HPDE6-E6E7 (cell line): ENCODE results near the gene CWF19L2.
"Not testable (repeated sequence)": the region's sequence is repeated elsewhere in the genome, so short reads cannot be mapped to it uniquely, and the experiment has no call there.

ENCODE experiments used
- DNase-seq: peaks from one replicate; pipeline ENCODE4 v3.0.0; 2011; ENCODE audit warnings: missing footprints; ENCODE audit errors: extremely low spot score

Gene CWF19L2

GRCh38 chr11:107457558-107458271 lies at the start of gene CWF19L2:
Gene CWF19L2, minus strand, starts transcription at chr11:107457825. Its CDS starts 9 bp downstream, at chr11:107457816.
- DNase-seq, result peak; percentile 86

GRCh38 chr11:107505647-107506225 lies 48.1 kb upstream of the CWF19L2 start:
- no peak for DNase-seq

DNA sequence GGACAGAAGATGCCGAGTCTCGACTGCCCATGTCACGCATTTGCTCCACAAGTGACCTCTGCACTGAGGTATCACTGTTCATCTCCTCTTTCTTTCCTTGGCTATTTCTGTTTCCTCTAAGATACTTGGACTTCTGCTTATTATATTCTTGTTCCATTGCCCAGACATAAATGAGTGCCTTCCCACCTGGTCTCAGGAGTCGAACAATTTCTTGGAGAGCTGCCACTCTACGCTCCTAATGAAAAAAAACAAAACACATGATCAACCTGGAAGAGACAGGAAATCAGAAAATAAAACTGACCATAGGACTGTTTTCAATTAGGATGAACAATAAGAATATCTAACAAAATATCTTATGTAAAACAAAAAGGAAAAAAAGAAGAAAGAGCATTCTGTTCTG lies 47.4 kb upstream of the CWF19L2 start:
- no peak for DNase-seq

- DNase-seq, result no peak
Measured at GRCh38 chr11:107501713-107502112, 44.1 kb upstream of the CWF19L2 start.

GRCh38 chr11:107497371-107497770 lies 39.7 kb upstream of the CWF19L2 start:
- not testable (repeated sequence) for DNase-seq

- peak; percentile 4 for DNase-seq
Measured at GRCh38 chr11:107496011-107496410, 38.4 kb upstream of the CWF19L2 start.

DNA sequence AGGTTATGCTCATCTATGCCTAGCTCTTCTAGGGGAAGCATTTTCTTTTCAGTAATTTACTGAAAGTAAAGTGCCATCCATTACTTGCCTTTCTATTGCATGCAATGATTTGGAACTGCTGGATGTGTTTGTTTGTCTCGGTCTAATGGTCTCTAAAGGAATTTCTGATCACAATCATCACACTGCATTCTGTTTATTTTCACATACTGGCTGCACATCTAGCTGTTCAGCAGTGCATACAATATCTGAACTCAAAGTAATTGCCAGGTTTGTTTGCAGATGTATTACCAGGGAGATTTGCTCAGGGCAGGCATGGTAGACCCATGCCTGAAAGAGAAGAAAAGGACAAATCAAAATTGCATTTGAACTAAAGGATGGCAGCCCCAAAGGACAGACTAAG lies 36.4 kb upstream of the CWF19L2 start:
- no peak for DNase-seq

DNA sequence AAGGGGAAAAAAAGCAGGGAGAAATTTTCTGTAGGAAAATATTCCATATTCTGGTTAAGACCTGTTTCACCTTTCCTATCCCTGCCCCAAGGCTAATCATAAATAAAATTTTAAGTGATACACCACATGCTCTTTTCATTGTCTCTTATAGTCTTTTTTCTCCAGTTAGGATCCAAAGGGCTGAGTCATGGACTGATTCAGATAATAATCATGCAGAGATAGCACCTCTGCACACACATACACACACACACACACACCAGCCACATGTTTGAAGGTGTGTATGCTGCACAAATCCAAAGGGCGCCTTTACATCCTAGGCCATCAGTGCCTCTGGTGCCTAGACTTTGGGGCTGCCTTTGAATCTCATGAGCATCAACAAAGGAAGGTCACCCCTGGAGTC lies 35.5 kb upstream of the CWF19L2 start:
- peak; percentile 58 for DNase-seq

DNA sequence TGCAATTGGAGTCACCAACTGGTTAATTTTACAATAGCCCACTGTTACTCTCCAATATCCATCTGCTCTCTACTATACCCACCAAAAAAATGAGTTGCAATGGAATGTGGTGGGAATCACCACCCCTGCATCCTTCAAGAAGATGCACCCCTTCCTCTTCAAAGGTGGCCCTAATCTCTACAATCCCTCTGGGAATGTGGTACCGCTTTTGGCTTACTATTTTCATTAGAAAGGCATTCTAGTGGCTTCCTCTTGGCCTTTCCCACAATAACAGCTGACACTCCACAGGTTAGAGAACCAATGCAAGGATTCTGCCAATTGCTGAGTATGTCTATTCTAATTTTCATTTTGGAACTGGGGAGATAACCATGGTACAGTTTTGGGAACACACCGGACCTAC lies 33.2 kb upstream of the CWF19L2 start:
- no peak for DNase-seq

GRCh38 chr11:107482234-107482633 lies 24.6 kb upstream of the CWF19L2 start:
- DNase-seq, result no peak

GRCh38 chr11:107478922-107479321 lies 21.3 kb upstream of the CWF19L2 start:
- no peak for DNase-seq

DNA sequence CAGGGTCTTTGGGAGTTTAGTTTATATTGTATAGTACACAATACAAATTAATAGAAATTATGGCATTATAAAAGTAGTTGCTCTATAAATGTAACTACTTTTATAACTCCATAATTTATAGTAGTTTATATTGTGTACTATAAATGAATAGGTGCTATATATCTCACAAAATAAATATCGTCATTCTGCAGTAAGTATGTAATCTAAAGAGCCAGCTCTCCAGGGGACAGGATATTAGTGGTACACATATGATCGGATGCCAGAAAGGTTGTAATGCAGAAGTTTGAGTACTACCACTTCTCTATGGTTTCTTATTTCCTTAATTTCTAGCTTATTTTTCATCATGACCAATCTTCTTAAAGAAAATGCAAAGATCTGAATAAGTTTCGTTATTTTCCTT lies 20.2 kb upstream of the CWF19L2 start:
- no peak for DNase-seq

GRCh38 chr11:107473792-107474191 lies 16.2 kb upstream of the CWF19L2 start:
- DNase-seq, result no peak

DNA sequence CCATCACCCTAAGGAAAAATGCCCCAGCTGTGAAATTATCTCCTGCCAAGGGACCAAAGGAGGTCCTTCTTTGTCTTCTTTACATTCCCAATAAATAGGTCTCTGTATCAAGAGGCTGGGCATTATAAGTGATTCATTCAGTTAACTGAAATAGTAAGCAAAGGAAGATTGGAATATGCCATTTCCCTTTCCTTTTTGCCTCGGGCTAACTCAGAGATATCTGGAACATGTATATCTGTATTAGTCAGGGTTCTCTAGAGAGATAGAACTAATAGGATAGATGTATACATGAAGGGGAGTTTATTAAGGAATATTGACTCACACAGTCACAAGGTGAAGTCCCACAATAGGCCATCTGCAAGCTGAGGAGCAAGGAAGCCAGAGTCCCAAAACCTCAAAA lies 15.3 kb upstream of the CWF19L2 start:
- no peak for DNase-seq

DNA sequence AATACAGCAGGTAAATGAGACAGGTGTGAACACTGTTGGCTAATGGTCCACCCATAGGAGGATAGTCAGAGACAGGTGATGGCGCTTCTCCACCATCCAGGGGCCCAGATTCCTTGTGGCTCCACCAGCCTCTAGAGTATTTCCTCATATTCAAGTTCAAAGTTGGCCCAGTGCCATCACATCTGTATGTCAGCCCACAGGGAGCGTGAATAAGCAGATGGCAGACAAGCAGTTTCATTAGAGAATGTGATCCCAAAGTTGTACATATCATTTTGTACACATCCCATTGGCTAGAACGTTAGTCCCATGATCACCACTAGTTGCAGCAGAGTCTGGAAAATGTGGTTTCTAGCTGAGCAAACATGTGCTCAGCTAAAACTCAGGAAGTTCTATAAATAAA lies 11.0 kb upstream of the CWF19L2 start:
- DNase-seq, result no peak

GRCh38 chr11:107467696-107468095 lies 10.1 kb upstream of the CWF19L2 start:
- DNase-seq, result no peak

- DNase-seq, result not testable (repeated sequence)
Measured at GRCh38 chr11:107466275-107466866, 8.7 kb upstream of the CWF19L2 start.

- DNase-seq, result peak; percentile 20
Measured at GRCh38 chr11:107457205-107457557, 444 bp downstream of the CWF19L2 start.

- DNase-seq, result no peak
Measured at GRCh38 chr11:107453594-107454286, 3.9 kb downstream of the CWF19L2 start.

GRCh38 chr11:107446822-107447431 lies 10.7 kb downstream of the CWF19L2 start:
- DNase-seq, result no peak

- DNase-seq, result no peak
Measured at GRCh38 chr11:107442715-107443215, 14.9 kb downstream of the CWF19L2 start.

DNA sequence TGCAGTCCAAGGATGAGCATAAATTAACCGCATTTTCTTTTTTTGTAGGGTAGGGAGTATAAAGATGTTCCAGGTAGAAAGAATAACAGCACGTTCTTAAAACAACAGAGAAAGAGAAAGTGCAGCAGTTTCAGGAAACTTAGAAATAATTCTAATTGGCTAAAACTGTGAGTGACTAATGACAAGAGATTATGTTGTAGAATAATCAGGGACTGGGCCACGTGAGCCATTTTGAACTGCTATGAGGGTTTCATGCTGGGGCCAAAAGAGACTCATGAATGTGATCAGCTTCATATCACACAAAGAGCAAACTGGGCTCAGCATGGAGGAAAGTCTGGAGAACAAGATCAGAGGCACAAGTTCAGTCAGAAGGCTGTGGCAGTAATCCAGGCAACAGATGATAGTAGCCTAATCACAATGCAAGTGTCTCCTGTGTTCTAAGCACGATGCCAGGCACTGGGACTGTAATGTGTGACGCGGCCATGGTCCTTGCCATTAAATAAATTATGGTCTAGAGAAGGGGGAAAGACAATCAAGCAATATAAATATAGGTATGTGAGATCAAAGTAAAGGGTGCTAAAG lies 17.9 kb downstream of the CWF19L2 start:
- DNase-seq, result no peak
